Suprapubic skin (tissue), 4 donors: ENCODE measurements around the gene OR3A3. TPM values are rescaled to one million over a fixed set of nuclear protein-coding genes. Genes with fewer than 3 reads are reported as not detected.
"Not testable (repeated sequence)": the region's sequence is repeated elsewhere in the genome, so short reads cannot be mapped to it uniquely, and the experiment has no call there.

ENCODE experiments used
- DNase-seq, 2 donors: peaks; one replicate each; pipeline ENCODE4 v3.0.0-alpha.2; 2019; ENCODE audit warnings: low spot score in 2 of 2
- H3K27ac ChIP-seq: fragments of 200-600 bp; sonication (generic); one replicate; pipeline ENCODE4 v1.5.1; 2019
- H3K27me3 ChIP-seq: fragments of 200-600 bp; sonication (generic); one replicate; pipeline ENCODE4 v1.5.1; 2019
- H3K36me3 ChIP-seq: fragments of 200-600 bp; sonication (generic); one replicate; pipeline ENCODE4 v1.5.1; 2019
- H3K4me1 ChIP-seq: fragments of 200-600 bp; sonication (generic); one replicate; pipeline ENCODE4 v1.5.1; 2019
- H3K4me3 ChIP-seq: fragments of 200-600 bp; sonication (generic); one replicate; pipeline ENCODE4 v1.5.1; 2019; ENCODE audit warnings: mild to moderate bottlenecking
- H3K9me3 ChIP-seq: fragments of 200-600 bp; sonication (generic); one replicate; pipeline ENCODE4 v1.5.1; 2019
- EP300 ChIP-seq: sonication (generic); formaldehyde crosslinking; IDR thresholded peaks from one replicate; pipeline ENCODE4 v1.6.1; 2017; ENCODE audit warnings: antibody characterized with exemption
- POLR2A ChIP-seq, 2 donors: fragments of 450-650 bp; IDR thresholded peaks; one replicate each; pipeline ENCODE4 v1.6.1; 2017; ENCODE audit warnings: antibody characterized with exemption in 2 of 2, mild to moderate bottlenecking in 2 of 2, moderate library complexity in 2 of 2
- POLR2AphosphoS5 ChIP-seq, 3 donors: sonication (generic); formaldehyde crosslinking; IDR thresholded peaks; one replicate each; pipeline ENCODE4 v1.6.1; 2017; ENCODE audit warnings: antibody characterized with exemption in 3 of 3
- WGBS: methylation state at CpG from one replicate; pipeline ENCODE4 v1.1.5; 2018; 5-methylcytosine and 5-hydroxymethylcytosine counted together
- total RNA-seq, 4 donors: library from RNA; depleted of rRNA; stranded (reverse); fragments of >200 nt; gene quantifications; one replicate each; pipeline ENCODE4 v1.1.0, GENCODE V29; 2016
- TF ChIP-seq, protein P1 (sequence below), 2 donors: fragments of 200-600 bp in 1 of 2; fragments of 450-650 bp in 1 of 2; sonication (generic) in 1 of 2; IDR thresholded peaks; one replicate each; pipeline ENCODE4 v1.5.1; 2016 to 2019; ENCODE audit warnings: antibody characterized with exemption in 2 of 2, mild to moderate bottlenecking in 1 of 2, moderate library complexity in 1 of 2

OR3A3 gene
- total RNA-seq, 4 donors from 2014 or later, result not detected

DNA sequence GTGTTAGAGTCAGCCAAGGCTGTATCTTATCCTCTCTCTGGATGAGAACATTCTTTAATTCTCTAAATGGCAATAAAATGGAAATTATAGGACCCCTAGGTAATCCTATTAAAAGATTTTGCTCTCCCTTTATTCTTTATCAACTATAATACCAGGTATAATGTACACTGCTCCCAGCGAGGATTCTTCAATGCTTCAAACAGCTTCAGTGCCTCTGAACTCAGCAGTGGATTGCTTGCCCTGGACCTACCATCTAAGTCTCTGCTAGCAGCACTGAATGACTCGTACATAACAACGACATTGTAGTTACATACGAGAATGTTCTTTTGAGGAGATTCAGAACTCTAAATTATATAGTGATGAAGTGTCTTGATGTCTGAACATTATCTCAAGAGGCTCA lies 21.4 kb upstream of the OR3A3 start:
- Histone ChIP-seq H3K9me3 (no peaks in the 10 kb centered on the region), H3K27ac (no peak overlapping the region), H3K27me3 (peaks cover 28% of the 10 kb centered on the region), H3K4me1 (no peaks in the 10 kb centered on the region), H3K4me3 (no peak overlapping the region), H3K36me3 (no peaks in the 10 kb centered on the region)
- WGBS, result 70% methylated on average over 4 of the region's 4 CpGs
- TF ChIP-seq EP300, result no peak
- no peak for TF ChIP-seq POLR2AphosphoS5 (IDR thresholded peaks at IDR 0.05)
- TF ChIP-seq, protein P1, sequence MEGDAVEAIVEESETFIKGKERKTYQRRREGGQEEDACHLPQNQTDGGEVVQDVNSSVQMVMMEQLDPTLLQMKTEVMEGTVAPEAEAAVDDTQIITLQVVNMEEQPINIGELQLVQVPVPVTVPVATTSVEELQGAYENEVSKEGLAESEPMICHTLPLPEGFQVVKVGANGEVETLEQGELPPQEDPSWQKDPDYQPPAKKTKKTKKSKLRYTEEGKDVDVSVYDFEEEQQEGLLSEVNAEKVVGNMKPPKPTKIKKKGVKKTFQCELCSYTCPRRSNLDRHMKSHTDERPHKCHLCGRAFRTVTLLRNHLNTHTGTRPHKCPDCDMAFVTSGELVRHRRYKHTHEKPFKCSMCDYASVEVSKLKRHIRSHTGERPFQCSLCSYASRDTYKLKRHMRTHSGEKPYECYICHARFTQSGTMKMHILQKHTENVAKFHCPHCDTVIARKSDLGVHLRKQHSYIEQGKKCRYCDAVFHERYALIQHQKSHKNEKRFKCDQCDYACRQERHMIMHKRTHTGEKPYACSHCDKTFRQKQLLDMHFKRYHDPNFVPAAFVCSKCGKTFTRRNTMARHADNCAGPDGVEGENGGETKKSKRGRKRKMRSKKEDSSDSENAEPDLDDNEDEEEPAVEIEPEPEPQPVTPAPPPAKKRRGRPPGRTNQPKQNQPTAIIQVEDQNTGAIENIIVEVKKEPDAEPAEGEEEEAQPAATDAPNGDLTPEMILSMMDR (IDR thresholded peaks at IDR 0.05), result no peak
- no peak for DNase-seq

DNA sequence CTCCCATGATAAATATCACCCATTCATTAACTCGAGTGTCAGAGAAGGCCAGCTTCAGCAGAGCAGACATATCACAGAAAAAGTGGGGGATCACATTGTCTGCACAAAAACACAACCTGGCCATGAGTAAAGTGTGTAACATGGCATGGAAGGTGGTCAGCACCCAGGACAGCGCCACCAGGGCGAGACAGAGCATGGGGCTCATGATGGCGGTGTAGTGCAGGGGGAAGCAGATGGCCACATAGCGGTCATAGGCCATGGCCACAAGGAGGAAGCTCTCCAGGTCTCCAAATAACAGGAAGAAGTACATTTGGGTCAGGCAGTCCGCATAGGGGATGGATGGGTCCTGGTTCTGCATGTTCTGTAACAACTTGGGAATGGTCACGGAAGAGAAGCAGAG lies 13.4 kb upstream of the OR3A3 start:
- not testable (repeated sequence) for H3K27me3 ChIP-seq, H3K4me3 ChIP-seq, H3K9me3 ChIP-seq, H3K36me3 ChIP-seq, H3K4me1 ChIP-seq, H3K27ac ChIP-seq, DNase-seq
- 45% methylated on average over 7 of the region's 7 CpGs for WGBS

DNA sequence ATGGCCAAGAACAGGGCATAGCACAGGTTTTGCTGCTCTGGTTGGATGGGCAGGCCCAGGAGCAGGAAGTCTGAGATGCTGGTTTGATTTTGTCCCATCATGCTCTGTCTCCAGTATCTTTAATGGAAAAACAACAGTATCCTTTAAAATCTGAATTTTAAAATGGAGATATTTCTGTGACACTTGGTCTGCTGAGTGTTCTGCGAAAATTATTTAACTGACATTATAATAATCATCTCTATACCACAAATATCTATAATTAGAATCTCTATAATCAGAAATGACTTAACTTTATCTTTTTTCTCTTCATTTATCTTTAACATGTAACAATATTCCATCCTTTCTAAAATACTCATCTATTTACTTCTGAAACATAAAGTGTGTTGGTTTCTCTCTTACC lies 12.9 kb upstream of the OR3A3 start, which contains the start of gene OR1E1:
TSS of gene OR1E1 (minus strand) at position 101 of the 400 bp plus-strand sequence. CDS start at position 101, 0 bp downstream.
- no peaks in the 10 kb centered on the region for H3K36me3 ChIP-seq

GRCh38 chr17:3400055-3400454 lies 11.1 kb upstream of the OR3A3 start:
- TF ChIP-seq POLR2AphosphoS5 (IDR thresholded peaks at IDR 0.05) (no peak), EP300 (no peak), POLR2A (IDR thresholded peaks at IDR 0.05) (no peak)
- WGBS, result 52% methylated on average over 6 of the region's 6 CpGs
- Histone ChIP-seq H3K4me3 (no peak overlapping the region), H3K9me3 (no peaks in the 10 kb centered on the region), H3K36me3 (no peaks in the 10 kb centered on the region), H3K27me3 (peaks cover 8% of the 10 kb centered on the region), H3K27ac (no peak overlapping the region), H3K4me1 (no peaks in the 10 kb centered on the region)
- no peak for DNase-seq

More for the DNA sequence above, 12.9 kb upstream of the OR3A3 start, which contains the start of gene OR1E1:
- H3K27me3 ChIP-seq, result peaks cover 8% of the 10 kb centered on the region
- TF ChIP-seq POLR2A (IDR thresholded peaks at IDR 0.05) (no peak), EP300 (no peak), POLR2AphosphoS5 (IDR thresholded peaks at IDR 0.05) (no peak)
- TF ChIP-seq, protein P1 (IDR thresholded peaks at IDR 0.05), result no peak
- WGBS, result 86% methylated on average over 1 of the region's 1 CpG
- no peak within 1 kb of the TSS for H3K4me3 ChIP-seq
- no peak for DNase-seq
- no peak within 1 kb of the TSS for H3K27ac ChIP-seq
- no peaks in the 10 kb centered on the region for H3K4me1 ChIP-seq
- H3K9me3 ChIP-seq, result no peaks in the 10 kb centered on the region

GRCh38 chr17:3401786-3402185 lies 9.4 kb upstream of the OR3A3 start:
- H3K36me3 ChIP-seq, result no peaks in the 10 kb centered on the region
- TF ChIP-seq POLR2A (IDR thresholded peaks at IDR 0.05) (no peak), POLR2AphosphoS5 (IDR thresholded peaks at IDR 0.05) (no peak)
- TF ChIP-seq, protein P1 (IDR thresholded peaks at IDR 0.05), result no peak
- peaks cover under 1% of the 10 kb centered on the region for H3K27me3 ChIP-seq
- no peak overlapping the region for H3K27ac ChIP-seq
- WGBS, result 55% methylated on average over 2 of the region's 2 CpGs
- peaks cover 5% of the 10 kb centered on the region for H3K9me3 ChIP-seq
- H3K4me1 ChIP-seq, result no peaks in the 10 kb centered on the region
- no peak for DNase-seq
- no peak overlapping the region for H3K4me3 ChIP-seq

DNA sequence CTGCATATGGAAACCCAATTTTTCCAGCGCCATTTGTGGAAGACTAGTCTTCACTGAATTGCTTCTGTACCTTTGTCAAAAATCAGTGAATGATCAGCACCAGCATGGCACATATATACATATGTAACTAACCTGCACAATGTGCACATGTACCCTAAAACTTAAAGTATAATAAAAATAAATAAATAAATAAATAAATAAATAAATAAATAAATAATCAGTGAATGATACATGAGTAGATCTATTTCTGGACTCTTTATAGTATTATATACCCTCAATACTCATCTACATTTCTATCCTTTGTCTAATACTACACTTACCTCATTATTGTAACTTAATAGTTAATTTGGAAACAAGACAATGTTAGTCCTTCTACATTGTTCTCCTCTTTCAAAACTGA lies 7.3 kb upstream of the OR3A3 start:
- H3K27ac ChIP-seq, H3K9me3 ChIP-seq, DNase-seq, H3K4me1 ChIP-seq, H3K36me3 ChIP-seq, H3K27me3 ChIP-seq, H3K4me3 ChIP-seq: not testable (repeated sequence)
- WGBS, result 50% methylated on average over 1 of the region's 1 CpG

DNA sequence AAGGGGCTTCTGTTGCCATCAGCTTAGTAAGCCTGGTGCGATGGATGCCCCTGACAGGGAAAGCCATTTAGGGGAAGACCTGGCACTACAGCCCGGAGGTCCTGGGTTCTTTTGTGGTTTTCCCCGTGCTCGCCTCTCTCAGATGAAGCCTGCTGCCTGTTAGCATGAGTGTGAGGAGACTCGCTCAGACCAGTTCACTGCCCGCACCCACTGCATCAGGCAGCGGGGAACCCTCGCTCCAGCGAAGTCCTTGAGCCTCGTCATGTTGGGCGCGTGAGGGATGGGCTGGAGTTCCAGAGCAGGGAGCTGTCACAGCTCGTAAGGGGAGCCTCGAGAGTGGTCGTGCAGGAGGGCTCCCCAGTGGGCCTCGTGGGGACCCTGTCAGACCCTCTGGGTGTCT lies 1.0 kb downstream of the OR3A3 start:
- H3K27me3 ChIP-seq, H3K4me1 ChIP-seq, DNase-seq, H3K27ac ChIP-seq, H3K36me3 ChIP-seq, H3K4me3 ChIP-seq, H3K9me3 ChIP-seq: not testable (repeated sequence)
- no CpG with 5 or more reads among the region's 16 CpGs for WGBS
